NB4 (cell line): Measurements from ENCODE around the gene RPTOR.

Experiments used
- TF ChIP-seq, protein P1 (sequence below): IDR thresholded peaks from one replicate; pipeline ENCODE4 v1.5.1; 2012; ENCODE audit warnings: low read depth, low read length
- TF ChIP-seq, protein P2 (sequence below): IDR thresholded peaks from 2 replicates; pipeline ENCODE4 v1.6.1; 2011; ENCODE audit warnings: low read depth, low read length

DNA sequence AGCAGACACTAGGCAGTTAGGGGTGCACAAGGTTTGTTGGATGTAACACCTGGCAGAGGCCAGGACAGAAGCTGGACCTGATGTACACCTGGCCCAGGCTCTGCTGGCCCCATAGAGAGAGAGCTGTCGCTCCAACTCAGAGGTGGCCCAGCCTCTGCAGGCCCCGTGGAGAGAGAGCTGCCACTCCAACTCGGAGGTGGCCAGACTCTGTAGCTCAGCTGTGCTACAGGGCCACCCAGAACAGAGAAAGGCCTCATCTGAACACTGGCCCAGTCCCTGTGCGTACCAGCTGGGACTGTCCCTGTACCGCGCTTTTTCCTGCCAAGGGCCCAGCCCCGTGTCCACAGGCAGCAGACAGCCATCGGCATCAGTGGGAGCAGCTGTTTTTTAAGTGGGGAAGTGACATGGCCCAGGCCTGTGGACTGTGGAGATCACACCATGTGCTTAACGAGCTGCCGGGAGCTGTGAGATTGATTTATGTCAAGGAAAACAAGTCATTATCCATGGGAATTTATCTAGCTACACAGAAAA, 270.6 kb downstream of the RPTOR start:
- TF ChIP-seq, protein P1, sequence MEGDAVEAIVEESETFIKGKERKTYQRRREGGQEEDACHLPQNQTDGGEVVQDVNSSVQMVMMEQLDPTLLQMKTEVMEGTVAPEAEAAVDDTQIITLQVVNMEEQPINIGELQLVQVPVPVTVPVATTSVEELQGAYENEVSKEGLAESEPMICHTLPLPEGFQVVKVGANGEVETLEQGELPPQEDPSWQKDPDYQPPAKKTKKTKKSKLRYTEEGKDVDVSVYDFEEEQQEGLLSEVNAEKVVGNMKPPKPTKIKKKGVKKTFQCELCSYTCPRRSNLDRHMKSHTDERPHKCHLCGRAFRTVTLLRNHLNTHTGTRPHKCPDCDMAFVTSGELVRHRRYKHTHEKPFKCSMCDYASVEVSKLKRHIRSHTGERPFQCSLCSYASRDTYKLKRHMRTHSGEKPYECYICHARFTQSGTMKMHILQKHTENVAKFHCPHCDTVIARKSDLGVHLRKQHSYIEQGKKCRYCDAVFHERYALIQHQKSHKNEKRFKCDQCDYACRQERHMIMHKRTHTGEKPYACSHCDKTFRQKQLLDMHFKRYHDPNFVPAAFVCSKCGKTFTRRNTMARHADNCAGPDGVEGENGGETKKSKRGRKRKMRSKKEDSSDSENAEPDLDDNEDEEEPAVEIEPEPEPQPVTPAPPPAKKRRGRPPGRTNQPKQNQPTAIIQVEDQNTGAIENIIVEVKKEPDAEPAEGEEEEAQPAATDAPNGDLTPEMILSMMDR = no peak
- TF ChIP-seq, protein P2, sequence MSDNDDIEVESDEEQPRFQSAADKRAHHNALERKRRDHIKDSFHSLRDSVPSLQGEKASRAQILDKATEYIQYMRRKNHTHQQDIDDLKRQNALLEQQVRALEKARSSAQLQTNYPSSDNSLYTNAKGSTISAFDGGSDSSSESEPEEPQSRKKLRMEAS = no peak
